ENCODE measurements around the gene AGT.
"Not testable (repeated sequence)": the region's sequence is repeated elsewhere in the genome, so short reads cannot be mapped to it uniquely, and the experiment has no call there.

AGT gene

DNA sequence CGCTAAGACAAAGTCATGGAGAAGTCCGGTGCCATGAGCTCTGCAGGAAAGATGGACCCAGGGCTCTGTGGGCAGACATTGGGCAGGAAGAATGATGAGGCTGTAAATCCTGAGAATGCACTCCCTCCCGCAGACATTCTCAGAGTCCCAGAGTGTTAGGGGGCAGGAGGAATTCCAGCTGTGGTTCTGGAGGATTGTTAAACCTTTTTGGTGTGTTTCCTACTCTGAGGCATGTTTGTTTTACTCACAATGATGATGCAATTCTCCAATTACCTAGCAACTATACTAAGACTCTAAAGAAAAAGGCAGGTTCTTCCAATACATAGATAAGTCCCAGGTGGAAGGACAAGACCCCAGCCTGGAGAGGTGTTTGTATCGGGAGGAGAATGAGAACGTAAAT lies 30.5 kb upstream of the AGT start:
- no peak for DNase-seq (ENCODE audit: low read depth in 2 of 2)

DNA sequence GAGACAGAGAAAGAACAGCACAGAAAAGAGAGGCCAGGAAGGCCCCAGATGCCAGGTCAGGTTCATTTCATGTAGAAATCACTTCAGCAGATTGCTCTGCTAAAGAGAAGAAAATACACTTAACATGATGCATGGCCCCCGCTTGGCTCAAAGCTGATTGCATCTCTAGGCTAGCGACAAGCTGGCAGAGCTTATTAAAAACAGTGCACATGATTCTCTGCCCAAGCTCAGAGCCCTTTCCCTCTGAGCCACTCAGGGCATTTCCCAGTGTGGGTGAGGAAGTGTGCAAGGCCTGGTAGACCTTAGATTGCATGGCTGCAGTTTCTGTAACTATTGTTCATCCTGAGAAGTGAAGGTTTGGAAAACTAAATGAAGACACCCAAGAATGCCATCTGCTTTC lies 30.0 kb upstream of the AGT start:
- no peak for DNase-seq (ENCODE audit: low read depth in 2 of 2)

DNA sequence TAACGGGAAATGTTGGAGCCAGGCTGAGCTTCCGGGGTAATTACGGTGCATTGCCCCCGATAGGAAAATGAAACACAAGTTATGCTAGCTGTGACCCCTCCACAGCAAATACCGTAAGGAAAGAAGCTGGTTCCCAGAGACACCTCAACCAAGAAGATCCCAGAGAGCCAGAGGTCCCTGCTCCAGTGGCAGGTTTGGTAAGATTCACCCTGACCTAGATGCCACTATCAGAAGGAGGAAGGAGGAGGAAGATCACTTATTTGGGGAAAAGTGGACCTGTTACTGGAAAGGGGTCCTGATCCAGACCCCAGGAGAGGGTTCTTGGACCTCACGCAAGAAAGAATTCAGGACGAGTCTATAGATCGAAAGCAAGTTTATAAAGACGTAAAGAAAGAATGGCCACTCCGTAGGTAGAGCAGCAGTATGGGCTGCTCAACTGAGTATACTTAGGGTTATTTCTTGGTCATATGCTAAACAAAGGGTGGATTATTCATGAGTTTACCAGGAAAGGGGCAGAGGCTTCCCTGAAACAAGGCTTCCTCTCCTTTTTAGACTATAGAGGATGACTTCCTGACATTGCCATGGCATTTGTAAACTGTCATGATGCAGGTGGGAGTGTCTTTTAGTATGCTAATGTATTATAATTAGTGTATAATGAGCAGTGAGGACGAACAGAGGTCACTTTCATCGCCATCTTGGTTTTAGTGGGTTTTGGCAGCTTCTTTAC lies 25.8 kb upstream of the AGT start:
- no peak for DNase-seq (ENCODE audit: low read depth in 2 of 2)

DNA sequence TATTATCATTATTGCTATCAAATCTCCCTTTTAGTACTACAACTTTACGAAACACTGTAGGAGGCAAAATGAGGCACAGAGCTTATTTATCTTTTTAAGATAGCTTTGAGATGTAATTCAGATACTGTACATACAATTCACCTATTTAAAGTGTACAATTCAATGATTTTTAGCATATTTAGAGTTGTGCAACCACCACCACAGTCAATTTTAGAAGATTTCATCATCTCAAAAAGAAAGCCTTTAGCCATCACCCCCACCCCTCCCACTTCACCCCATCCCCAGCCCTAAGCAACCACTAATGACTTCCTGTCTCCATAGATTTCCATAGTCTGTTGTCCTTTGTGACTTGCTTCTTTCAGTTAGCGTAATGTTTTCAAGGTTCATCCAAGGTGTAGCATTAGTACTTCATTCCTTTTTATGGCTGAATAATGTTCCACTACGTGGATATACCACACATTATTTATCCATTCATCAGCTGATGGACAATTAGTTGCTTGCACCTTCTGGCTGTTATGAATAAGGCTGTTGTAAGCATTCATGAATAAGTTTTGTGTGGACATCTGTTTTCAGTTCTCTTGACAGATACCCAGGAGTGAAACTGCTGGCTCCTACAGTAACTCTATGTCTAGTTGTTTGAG lies 23.8 kb upstream of the AGT start:
- DNase-seq (ENCODE audit: low read depth in 2 of 2) = no peak

DNA sequence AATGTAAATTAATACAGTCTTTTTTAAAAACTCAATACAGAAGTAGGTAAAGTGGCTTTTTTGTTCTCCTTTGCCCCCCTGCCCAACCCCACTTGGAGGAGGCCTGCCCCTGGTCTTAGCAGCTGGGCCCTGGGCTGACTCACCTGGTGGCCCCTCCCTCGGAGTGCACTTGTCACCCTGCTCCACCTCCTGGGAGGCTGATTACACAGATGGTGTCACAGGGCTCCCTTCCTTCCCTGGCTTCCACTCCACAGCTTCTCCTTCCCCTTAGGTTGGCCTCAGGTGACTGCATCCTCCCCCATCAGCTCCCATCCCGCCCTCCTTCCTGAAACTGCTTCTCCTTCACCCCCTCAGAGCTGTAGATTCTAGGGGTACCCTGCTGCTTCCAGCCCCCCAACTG lies 21.5 kb upstream of the AGT start:
- no peak for DNase-seq (ENCODE audit: low read depth in 2 of 2)

DNA sequence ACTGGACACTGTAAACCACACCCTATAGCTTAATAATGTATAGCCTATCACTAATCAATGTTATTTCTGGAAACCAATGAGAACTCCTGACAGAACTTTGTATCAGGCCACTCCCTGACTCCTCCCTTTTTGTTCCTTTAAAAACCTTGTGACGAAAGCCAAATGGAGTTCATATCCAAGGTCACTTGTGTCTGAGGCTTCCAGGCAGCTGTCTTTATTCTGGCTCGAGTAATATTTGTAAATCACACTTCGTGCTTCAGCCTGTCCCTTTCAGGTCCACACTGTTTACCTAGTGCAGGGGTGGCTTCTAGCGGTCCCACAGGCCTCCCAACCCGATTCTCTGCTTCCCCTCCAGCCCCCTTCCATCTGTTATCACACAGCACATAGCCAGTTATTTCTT lies 17.1 kb upstream of the AGT start:
- no peak for DNase-seq (ENCODE audit: low read depth in 2 of 2)

DNA sequence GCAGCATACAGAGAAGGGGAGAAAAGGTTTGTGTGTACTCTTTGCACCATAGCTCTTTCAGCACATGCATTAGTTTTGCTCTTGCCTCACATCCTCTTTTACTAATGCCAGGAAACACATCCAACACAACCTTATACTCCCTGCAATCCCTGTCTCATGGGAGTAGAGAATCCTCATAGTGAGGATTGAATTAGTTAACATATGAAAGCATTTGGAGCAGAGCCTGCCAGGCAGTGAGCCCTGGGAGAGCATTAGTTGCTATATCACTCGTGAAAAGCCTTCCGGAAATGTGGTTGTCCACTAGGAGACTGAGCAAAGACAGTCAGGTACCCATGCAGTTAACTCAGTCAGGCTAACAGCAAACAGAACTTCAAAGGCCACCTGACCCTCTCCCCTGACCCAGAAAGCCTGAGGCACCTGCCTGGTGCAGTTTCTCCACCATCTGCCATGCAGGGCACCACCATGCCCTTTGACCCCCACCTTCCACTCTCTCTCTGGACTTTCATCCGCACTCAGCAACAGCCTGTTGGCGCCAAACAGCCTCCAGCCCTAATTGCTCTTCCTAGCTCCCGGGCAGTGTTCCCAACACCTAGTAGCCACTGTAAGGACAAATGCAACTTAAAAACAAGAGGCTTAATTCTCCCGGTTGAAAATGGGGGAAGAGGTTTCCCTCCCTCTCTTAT lies 14.9 kb upstream of the AGT start:
- DNase-seq (ENCODE audit: low read depth in 2 of 2) = peak; percentile 23 to 25

DNA sequence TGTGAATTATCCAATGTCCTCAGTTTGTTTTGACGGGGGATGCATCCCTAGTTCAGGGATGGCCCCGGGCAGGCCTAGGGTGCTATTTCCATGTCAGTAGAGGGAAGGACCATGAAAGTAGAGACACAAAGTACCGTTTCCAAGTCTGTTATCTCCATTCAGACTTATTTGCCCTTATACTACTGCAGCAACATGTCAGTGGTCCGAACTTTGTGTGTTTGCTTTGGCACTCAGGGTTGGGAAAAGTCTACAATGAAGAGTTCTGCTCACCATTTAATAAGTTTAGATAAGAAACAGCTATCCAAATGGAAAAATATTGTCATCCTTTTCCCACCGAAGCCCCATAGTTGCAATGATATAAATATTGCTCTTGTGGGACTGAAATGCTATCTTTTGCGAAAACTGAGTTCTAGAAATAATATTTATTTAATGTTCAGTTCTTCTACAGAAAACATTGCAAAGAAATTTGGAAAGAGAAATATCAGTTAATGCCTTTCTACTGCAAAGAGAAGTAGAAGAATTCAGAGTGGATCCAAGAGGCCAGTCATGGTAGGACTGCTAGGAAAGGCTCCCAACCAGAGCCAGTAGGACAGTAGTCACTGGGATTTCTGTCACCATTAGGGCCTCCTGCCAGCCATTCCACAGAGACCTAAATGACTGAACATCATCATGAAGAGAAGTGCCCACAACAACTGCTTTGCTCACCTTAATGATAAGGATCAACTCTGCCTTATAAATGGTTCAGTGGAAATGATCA lies 11.5 kb upstream of the AGT start:
- DNase-seq (ENCODE audit: low read depth in 2 of 2) = no peak

DNA sequence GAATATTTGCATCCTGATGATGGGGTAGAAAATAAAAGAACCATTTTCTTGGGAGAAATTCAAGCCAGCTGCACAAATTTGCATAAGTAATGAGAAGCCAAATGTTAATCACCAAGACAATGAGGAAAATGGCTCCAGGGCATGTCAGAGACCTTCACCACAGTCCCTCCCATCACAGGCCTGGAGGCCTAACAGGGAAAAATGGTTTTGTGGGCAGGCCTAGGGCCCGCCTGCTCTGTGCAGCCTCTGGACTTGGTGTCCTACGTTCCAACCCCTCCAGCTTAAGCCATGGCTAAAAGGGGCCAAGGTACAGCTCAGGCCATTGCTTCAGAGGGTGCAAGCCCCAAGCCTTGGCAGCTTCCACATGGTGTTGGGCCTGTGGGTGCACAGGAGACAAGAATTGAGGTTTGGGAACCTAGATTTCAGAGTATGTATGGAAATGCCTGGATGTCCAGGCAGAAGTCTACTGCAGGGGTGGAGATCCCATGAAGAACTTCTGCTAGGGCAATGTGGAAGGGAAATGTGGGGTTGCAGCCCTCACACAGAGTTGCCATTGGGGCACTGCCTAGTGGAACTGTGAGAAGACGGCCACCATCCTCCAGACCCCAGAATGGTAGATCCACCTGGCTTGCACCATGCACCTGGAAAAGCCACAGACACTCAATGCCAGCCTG lies 8.1 kb upstream of the AGT start:
- not testable (repeated sequence) for DNase-seq (ENCODE audit: low read depth in 2 of 2)

DNA sequence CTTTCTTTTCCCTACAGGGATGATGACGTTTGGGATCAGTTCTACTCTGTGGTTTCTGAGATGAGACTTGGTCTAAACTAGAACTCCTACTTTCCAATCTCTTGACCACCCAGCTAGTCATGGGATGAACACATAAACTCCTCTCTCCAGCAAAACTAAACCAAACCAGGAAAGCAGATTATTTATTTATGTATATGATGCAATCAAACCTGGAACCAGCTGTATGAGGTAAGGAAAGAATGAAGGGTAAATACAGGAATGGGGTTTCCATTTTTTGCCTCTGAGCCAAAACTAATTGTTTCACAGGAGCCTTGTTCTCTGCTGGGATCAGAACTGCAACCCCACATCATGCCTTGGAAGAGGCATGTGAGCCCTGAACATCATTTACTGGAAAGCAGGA lies 3.3 kb upstream of the AGT start:
- DNase-seq (ENCODE audit: low read depth in 2 of 2) = peak in 1 of 2 experiments; percentile 4

DNA sequence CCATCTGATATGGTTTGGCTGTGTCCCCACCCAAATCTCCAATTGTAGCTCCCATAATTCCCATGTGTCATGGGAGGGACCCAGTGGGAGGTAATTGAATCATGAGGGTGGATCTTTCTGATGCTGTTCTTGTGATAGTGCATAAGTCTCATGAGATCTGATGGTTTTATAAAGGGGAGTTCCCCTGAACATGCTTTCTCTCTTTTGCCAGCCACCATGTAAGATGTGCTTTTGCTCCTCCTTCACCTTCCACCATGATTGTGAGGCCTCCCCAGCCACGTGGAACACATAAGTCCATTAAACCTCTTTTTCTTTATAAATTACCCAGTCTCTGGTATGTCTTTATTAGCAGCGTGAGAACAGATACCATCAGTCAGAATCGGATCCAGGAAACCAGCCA lies 2.5 kb upstream of the AGT start:
- not testable (repeated sequence) for DNase-seq (ENCODE audit: low read depth in 2 of 2)

DNA sequence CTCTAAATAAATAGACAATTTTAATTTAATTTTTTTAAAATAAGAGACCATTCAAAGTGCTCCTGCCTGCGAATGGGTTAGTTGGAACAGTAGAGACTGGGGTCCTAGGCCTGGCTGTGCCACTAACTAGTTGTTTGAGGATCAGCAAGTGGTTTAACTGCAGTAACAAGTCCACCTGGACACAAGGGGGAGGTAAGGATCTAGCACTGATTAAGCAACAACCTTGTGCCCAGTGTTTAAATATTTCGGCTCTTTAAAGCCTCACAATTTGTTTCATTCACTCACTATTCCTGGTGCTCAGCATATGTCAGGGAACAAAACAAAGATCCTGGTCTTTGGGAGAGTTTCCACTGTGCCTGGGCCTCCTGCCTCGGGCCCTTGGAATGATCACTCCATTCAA lies 1.6 kb upstream of the AGT start:
- DNase-seq (ENCODE audit: low read depth in 2 of 2) = no peak

DNA sequence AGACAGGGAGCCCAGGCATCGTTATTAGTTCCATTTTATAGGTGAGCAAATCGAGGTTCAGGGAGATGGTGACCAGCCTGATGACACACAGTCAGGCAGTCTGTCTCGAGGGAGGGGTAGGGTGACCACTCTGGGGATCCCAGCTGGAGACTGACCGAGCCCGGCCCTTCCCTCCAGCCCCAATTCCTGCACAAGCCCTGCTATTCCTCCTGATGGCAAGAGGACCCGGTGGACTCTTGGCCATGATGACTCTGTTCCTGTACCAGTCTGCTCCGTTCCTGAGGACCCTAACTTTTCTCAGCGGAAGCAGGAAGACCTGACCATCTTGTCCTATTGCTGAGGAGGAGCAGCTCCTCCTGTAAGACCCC lies 391 bp downstream of the AGT start:
- DNase-seq (ENCODE audit: low read depth in 2 of 2) = no peak

DNA sequence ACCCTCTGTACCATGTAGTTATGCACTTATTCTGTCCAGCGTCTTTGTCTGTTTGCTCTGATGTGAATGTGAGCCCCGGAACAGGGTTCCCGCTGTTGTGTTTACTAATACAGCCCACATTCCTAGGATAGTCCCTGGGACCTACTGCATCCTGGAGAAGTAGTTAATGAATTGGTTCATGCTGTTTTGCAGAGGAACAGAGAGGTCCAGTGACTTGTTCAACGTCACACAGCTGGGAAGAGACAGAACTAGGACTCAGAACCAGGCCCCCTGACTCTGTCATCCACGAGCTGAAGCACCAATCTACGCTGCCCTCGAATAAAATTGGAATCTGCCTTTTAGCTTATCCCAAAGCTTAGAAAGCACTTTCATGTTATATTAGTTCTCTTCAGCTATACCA lies 784 bp downstream of the AGT start:
- no peak for DNase-seq (ENCODE audit: low read depth in 2 of 2)

DNA sequence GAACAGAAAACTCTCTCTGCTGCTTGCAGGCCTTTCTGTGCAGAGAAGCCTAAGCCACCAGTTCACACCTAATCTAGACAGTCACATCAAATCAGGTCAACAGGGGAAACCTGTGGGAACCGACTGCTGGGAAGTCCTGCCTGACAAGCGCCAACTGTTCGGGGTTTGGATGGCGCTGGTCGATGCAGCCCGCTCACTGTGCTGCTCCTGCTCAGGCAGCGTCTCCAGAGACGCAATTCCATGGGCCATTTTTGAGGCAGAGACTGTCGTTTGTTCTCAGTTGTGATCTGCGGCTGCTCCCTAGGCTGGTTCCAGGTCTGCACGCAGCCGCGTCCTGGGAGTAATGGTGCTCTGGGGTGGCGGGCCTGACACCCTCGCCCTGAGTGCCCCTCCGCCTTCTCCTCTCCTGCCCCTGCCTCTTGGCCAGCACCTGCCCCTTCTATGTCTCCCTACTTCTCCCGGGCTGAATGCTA lies 1.4 kb downstream of the AGT start:
- DNase-seq (ENCODE audit: low read depth in 2 of 2) = no peak

DNA sequence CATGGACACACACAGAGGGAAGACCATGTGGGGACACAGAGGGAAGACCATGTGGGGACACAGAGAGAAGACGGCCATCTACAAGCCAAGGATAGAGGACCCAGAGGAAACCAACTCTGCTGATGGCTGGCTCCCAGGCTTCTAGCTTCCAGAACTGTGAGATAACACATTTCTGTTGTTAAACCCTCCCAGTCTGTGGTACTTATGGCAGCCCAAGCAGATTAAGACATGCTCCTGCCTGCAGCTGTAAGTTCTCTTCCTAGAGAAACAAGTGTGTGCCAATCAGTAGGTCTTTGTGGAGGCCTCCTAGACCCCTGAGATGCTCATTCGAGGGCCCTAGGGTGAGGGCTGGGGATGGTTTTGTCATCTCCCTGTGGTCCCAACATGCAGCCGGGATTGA lies 2.7 kb downstream of the AGT start:
- DNase-seq (ENCODE audit: low read depth in 2 of 2) = no peak

DNA sequence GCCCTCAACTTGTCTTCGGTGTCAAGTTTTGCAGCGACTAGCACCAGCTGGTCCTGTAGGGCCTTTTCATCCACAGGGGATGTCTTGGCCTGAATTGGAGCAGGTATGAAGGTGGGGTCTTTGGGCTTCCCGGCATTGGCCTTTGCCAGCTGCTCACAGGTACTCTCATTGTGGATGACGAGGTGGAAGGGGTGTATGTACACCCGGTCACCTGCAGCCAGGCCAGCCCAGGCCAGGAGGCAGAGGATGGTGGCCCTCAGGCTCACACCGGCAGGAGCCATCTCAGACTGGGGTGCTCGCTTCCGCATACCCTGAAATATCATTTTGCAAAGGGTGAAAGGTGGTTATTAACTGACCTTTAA lies 3.4 kb downstream of the AGT start:
- DNase-seq (ENCODE audit: low read depth in 2 of 2) = no peak

DNA sequence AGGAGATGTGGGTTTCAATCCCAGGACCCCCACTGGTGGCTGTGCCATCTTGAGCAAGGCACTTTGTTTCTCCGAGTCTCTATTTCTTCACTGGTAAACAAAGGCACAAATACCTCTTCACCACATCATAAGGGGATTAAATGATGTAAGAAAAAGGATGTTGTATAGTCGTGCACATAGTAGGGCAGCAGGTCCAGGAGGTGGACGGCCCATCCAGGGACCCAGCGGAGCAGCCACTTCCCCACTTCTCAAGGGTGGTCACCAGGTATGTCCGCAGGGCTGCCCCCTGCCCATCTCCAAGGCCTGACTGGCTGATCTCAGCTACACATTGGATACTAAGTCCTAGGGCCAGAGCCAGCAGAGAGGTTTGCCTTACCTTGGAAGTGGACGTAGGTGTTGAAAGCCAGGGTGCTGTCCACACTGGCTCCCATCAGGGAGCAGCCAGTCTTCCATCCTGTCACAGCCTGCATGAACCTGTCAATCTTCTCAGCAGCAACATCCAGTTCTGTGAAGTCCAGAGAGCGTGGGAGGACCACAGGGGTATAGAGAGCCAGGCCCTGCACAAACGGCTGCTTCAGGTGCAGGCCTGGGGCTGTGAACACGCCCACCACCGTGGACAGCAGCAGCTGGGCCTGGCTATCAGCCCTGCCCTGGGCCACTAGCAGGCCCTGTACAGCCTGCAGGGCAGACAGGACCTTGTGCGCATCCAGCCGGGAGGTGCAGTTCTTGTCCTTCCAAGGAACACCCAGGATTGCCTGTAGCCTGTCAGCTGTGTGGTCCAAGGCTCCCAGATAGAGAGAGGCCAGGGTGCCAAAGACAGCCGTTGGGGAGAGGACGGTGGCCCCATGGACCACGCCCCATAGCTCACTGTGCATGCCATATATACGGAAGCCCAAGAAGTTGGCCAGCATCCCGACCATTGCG lies 4.0 kb downstream of the AGT start:
- DNase-seq (ENCODE audit: low read depth in 2 of 2) = no peak

DNA sequence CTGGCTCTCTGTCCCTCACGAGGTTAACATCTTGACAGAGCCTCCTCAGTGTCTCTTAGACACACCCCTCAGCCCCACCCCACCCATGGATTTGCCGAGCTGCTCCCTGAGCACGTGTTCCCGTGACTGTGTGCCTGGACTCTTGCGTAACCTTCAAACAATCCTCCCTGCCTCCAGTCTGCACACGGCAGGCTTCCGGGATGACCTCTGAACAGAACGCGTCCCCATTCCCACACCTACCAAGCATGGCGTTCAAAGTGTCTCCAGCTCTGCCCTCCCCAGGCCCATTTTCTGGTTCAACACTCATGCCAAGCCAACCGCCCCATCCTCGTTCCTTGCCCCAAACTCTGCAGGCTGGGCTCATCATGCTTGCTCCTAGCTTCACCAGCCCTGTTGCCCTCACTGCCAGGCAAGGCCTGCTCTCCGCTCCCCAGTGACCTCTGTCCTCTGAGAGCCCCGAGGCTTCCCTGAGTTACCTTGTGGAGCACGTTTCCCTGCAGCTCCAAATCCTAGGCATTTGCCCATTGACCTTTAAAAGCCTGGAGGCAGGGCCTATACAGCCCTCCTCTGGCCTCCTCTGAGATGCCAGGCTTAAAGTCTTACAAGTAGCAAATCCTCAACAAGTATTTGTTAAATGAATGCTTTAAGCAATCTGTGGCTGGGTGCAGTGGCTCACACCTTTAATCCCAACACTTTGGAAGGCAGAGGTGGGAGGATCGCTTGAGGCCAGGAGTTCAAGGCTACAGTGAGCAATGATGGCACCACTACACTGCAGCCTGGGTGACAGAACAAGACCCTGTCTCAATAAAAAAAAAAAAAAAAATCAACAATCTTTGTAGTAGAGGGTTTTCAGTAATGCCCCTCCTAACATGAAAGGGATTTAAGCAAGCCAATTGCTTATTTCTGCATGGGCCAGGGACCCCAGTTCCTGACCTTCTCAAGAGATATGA lies 5.0 kb downstream of the AGT start:
- no peak for DNase-seq (ENCODE audit: low read depth in 2 of 2)

Data from fibroblast of skin of left biceps (primary cell).